ENCODE measurements around the gene JAM3. TPM values are rescaled to one million over a fixed set of nuclear protein-coding genes. Genes with fewer than 3 reads are reported as not detected.

The JAM3 gene
- total RNA-seq, 1 donor from 2014 or later: 438 TPM

GRCh38 chr11:134069426-134070341, 812 bp downstream of the JAM3 start:
- Mint-ChIP-seq H3K27ac (ENCODE audit: unreplicated experiment) (peak overlapping the region; percentile 64), H3K36me3 (ENCODE audit: low read depth, unreplicated experiment) (peaks cover 21% of the 10 kb centered on the region), H3K9me3 (ENCODE audit: unreplicated experiment) (no peaks in the 10 kb centered on the region), H3K4me3 (ENCODE audit: unreplicated experiment) (peak overlapping the region; percentile 96), H3K27me3 (ENCODE audit: unreplicated experiment) (peaks cover 3% of the 10 kb centered on the region), H3K4me1 (ENCODE audit: unreplicated experiment) (peaks cover 72% of the 10 kb centered on the region)
- no peak for TF ChIP-seq CTCF (IDR thresholded peaks at IDR 0.05; ENCODE audit: unreplicated experiment)
- DNase-seq (ENCODE audit: low spot score): no peak

GRCh38 chr11:134070342-134070845, 1.5 kb downstream of the JAM3 start:
- peaks cover 3% of the 10 kb centered on the region for H3K27me3 Mint-ChIP-seq (ENCODE audit: unreplicated experiment)
- peak overlapping the region; percentile 96 for H3K4me3 Mint-ChIP-seq (ENCODE audit: unreplicated experiment)
- no peaks in the 10 kb centered on the region for H3K9me3 Mint-ChIP-seq (ENCODE audit: unreplicated experiment)
- no peak for TF ChIP-seq CTCF (IDR thresholded peaks at IDR 0.05; ENCODE audit: unreplicated experiment)
- no peak for DNase-seq (ENCODE audit: low spot score)
- peaks cover 21% of the 10 kb centered on the region for H3K36me3 Mint-ChIP-seq (ENCODE audit: low read depth, unreplicated experiment)
- peaks cover 73% of the 10 kb centered on the region for H3K4me1 Mint-ChIP-seq (ENCODE audit: unreplicated experiment)
- peak overlapping the region; percentile 75 for H3K27ac Mint-ChIP-seq (ENCODE audit: unreplicated experiment)

- Mint-ChIP-seq H3K27me3 (ENCODE audit: unreplicated experiment) (peaks cover 3% of the 10 kb centered on the region), H3K36me3 (ENCODE audit: low read depth, unreplicated experiment) (peaks cover 21% of the 10 kb centered on the region), H3K4me3 (ENCODE audit: unreplicated experiment) (peak overlapping the region; percentile 96)
Observed at GRCh38 chr11:134071306-134071705, 2.4 kb downstream of the JAM3 start.

GRCh38 chr11:134071766-134072402, 3.0 kb downstream of the JAM3 start:
- Mint-ChIP-seq H3K4me1 (ENCODE audit: unreplicated experiment) (peaks cover 72% of the 10 kb centered on the region), H3K9me3 (ENCODE audit: unreplicated experiment) (no peaks in the 10 kb centered on the region), H3K36me3 (ENCODE audit: low read depth, unreplicated experiment) (peaks cover 21% of the 10 kb centered on the region)

More at GRCh38 chr11:134071306-134071705, 2.4 kb downstream of the JAM3 start:
- Mint-ChIP-seq H3K4me1 (ENCODE audit: unreplicated experiment) (peaks cover 72% of the 10 kb centered on the region), H3K9me3 (ENCODE audit: unreplicated experiment) (no peaks in the 10 kb centered on the region), H3K27ac (ENCODE audit: unreplicated experiment) (no peak overlapping the region)
- DNase-seq (ENCODE audit: low spot score): no peak
- TF ChIP-seq CTCF (IDR thresholded peaks at IDR 0.05; ENCODE audit: unreplicated experiment): no peak

More at GRCh38 chr11:134071766-134072402, 3.0 kb downstream of the JAM3 start:
- Mint-ChIP-seq H3K27me3 (ENCODE audit: unreplicated experiment) (peaks cover 2% of the 10 kb centered on the region), H3K4me3 (ENCODE audit: unreplicated experiment) (peak overlapping the region; percentile 96), H3K27ac (ENCODE audit: unreplicated experiment) (no peak overlapping the region)
- peak; percentile 67 for TF ChIP-seq CTCF (IDR thresholded peaks at IDR 0.05; ENCODE audit: unreplicated experiment)
- no peak for DNase-seq (ENCODE audit: low spot score)

Data from endothelial cell (in vitro differentiated cells).